HG03442 (cell line): ENCODE results near the gene SVOP.

Experiments
- ATAC-seq: cut with Tn5 transposase; IDR thresholded peaks from one replicate; pipeline ENCODE4 v1.9.1; 2021; ENCODE audit warnings: mild to moderate bottlenecking, moderate library complexity; ENCODE audit not compliant: unreplicated experiment

Gene SVOP

DNA sequence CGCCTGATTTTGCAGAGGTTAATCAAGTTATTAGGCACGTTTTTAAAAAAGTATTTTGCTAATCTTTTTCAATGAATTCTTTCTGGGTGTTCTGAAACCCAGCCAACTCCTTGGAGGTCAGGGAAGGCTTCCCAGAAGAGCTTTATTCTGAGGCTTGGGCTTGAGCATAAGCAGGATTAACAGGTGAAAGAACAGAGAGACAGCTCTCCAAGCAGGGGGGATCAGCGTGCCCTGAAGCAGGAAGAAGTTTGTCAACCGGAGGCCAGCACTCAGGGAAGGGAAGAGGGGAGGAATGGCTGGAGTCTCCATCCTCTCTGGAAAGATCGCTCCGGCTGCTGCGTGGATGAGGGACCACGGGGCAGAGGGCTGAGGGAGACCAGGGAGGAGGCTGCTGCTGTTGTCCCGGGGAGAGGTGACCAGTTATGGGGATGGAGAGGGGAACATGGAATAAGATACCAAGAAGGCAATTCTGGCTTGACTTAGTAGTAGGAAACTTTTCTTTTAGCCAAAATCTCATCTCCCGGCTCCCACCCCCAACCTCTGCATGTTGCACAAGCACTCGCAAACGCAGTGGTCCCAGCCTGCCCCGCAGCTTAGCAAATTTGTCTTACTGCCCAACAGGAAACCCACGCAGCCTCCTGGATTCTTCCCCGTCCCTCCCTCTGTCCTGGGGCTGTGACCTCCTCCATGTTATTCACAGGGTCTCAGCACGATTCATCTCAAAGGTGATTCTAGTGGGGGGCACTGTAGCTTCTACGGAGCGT, 162.4 kb downstream of the SVOP start:
- no peak for ATAC-seq
